Effector CD4-positive, alpha-beta T cell (primary cell): Measurements from ENCODE around the gene ADCY4.
A peak's percentile ranks its signal among the peaks of the same experiment; 100 is the strongest.

Experiments
- DNase-seq: peaks from one replicate; pipeline ENCODE4 v3.0.0-alpha.2; 2020

The ADCY4 gene

GRCh38 chr14:24293525-24293924 is 41.3 kb downstream of the ADCY4 start:
- no peak for DNase-seq

- no peak for DNase-seq
Observed at GRCh38 chr14:24292118-24292807, 42.6 kb downstream of the ADCY4 start.

GRCh38 chr14:24291446-24292117 is 43.3 kb downstream of the ADCY4 start:
- DNase-seq: no peak

- no peak for DNase-seq
Observed at GRCh38 chr14:24290746-24291145, 44.1 kb downstream of the ADCY4 start.

GRCh38 chr14:24289649-24290280 is 45.1 kb downstream of the ADCY4 start:
- no peak for DNase-seq

GRCh38 chr14:24286996-24287395 is 47.9 kb downstream of the ADCY4 start:
- DNase-seq: no peak

- DNase-seq: no peak
Observed at GRCh38 chr14:24285351-24285750, 49.5 kb downstream of the ADCY4 start.

- DNase-seq: no peak
Observed at GRCh38 chr14:24284501-24285035, 50.3 kb downstream of the ADCY4 start.

- DNase-seq: no peak
Observed at GRCh38 chr14:24283796-24284460, 50.9 kb downstream of the ADCY4 start.

GRCh38 chr14:24282736-24283135 is 52.1 kb downstream of the ADCY4 start:
- no peak for DNase-seq

- no peak for DNase-seq
Observed at GRCh38 chr14:24281636-24282035, 53.2 kb downstream of the ADCY4 start.

- no peak for DNase-seq
Observed at GRCh38 chr14:24280797-24281460, 53.9 kb downstream of the ADCY4 start.

- DNase-seq: peak; percentile 15
Observed at GRCh38 chr14:24279301-24280186, 55.3 kb downstream of the ADCY4 start.

- DNase-seq: no peak
Observed at GRCh38 chr14:24278424-24278823, 56.4 kb downstream of the ADCY4 start.

- no peak for DNase-seq
Observed at GRCh38 chr14:24277606-24278321, 57.1 kb downstream of the ADCY4 start.

- DNase-seq: no peak
Observed at GRCh38 chr14:24277071-24277470, 57.8 kb downstream of the ADCY4 start.

GRCh38 chr14:24274101-24274543 is 60.7 kb downstream of the ADCY4 start:
- peak; percentile 19 for DNase-seq

- no peak for DNase-seq
Observed at GRCh38 chr14:24273422-24273998, 61.4 kb downstream of the ADCY4 start.

- no peak for DNase-seq
Observed at GRCh38 chr14:24272467-24272866, 62.4 kb downstream of the ADCY4 start.

GRCh38 chr14:24271834-24272263 is 63.0 kb downstream of the ADCY4 start:
- no peak for DNase-seq
